H1 (cell line): ENCODE data around the gene ROBO2. TPM values are rescaled to one million over a fixed set of nuclear protein-coding genes. Genes with fewer than 3 reads are reported as not detected.

Experiments
- CTCF ChIA-PET: fragments of 300-600 bp; sonication (Branson Sonifier 250); formaldehyde crosslinking; loops from one replicate; lab custom pipeline; 2021; ENCODE audit not compliant: partially characterized antibody; lab: Charles Lee
- POLR2A ChIA-PET: fragments of 300-600 bp; sonication (Branson Sonifier 250); formaldehyde crosslinking; loops from one replicate; lab custom pipeline; 2021; ENCODE audit warnings: inconsistent platforms; ENCODE audit not compliant: partially characterized antibody; lab: Charles Lee
- DNase-seq, 2 experiments: peaks; one replicate each; pipeline versions ENCODE4 v3.0.0 to v3.0.0-alpha.2; 2010 to 2022; ENCODE audit warnings: low spot score in 2 of 2, low read depth in 1 of 2, mixed read lengths in 1 of 2
- FAIRE-seq: peaks from 2 replicates; lab custom pipeline; 2011; peaks lifted over from hg19 to GRCh38; lab: Jason Lieb, UNC
- H2AFZ ChIP-seq: 2 replicates; pipeline ENCODE4 v1.8.1; 2012; ENCODE audit warnings: low read length, inconsistent platforms
- H2AK5ac ChIP-seq: 2 replicates; pipeline ENCODE4 v1.6.1; 2013; ENCODE audit warnings: low read depth, low read length
- H2BK120ac ChIP-seq: replicated peaks from 2 replicates; pipeline ENCODE3; 2013; ENCODE audit warnings: low read depth, low read length, inconsistent platforms
- H2BK12ac ChIP-seq: 2 replicates; pipeline ENCODE4 v1.6.1; 2013; ENCODE audit warnings: low read depth, low read length
- H2BK15ac ChIP-seq: 2 replicates; pipeline ENCODE4 v1.6.1; 2013; ENCODE audit warnings: low read length
- H2BK20ac ChIP-seq: 2 replicates; pipeline ENCODE4 v1.6.1; 2013; ENCODE audit warnings: low read length
- H2BK5ac ChIP-seq: 2 replicates; pipeline ENCODE4 v1.6.1; 2013; ENCODE audit warnings: low read depth, low read length
- H3K14ac ChIP-seq: 2 replicates; pipeline ENCODE4 v1.6.1; 2013; ENCODE audit warnings: inconsistent platforms; ENCODE audit not compliant: insufficient read length
- H3K18ac ChIP-seq: 2 replicates; pipeline ENCODE4 v1.6.1; 2013; ENCODE audit warnings: low read length; ENCODE audit errors: extremely low read depth
- H3K23ac ChIP-seq: 2 replicates; pipeline ENCODE4 v1.6.1; 2013; ENCODE audit warnings: inconsistent platforms; ENCODE audit not compliant: insufficient read length
- H3K23me2 ChIP-seq: 2 replicates; pipeline ENCODE4 v1.6.1; 2013; ENCODE audit warnings: low read depth, low read length
- H3K27ac ChIP-seq: 2 replicates; pipeline ENCODE4 v1.6.1; 2011; ENCODE audit warnings: low read depth, low read length, inconsistent platforms
- H3K27me3 ChIP-seq, 4 experiments: replicated peaks in 1 of 4; 1 replicate in 1 of 4; 2 replicates in 3 of 4; pipeline versions ENCODE4 v1.6.1 to v1.8.1; 2011 to 2013; ENCODE audit warnings: low read length in 3 of 4, mild to moderate bottlenecking in 3 of 4, inconsistent platforms in 2 of 4, mixed read lengths in 2 of 4, moderate library complexity in 1 of 4; ENCODE audit not compliant: control insufficient read depth in 3 of 4, insufficient read depth in 3 of 4; ENCODE audit errors: extremely low read depth in 1 of 4
- H3K36me3 ChIP-seq, 4 experiments: 2 replicates each; pipeline versions ENCODE4 v1.6.1 to v1.8.1; 2011 to 2013; ENCODE audit warnings: mild to moderate bottlenecking in 4 of 4, low read length in 3 of 4, moderate library complexity in 2 of 4, control low read depth in 1 of 4, inconsistent platforms in 1 of 4; ENCODE audit not compliant: insufficient read depth in 4 of 4, control insufficient read depth in 2 of 4
- H3K4ac ChIP-seq: replicated peaks from 2 replicates; pipeline ENCODE3; 2013; ENCODE audit warnings: low read length, low read depth, mixed read lengths, inconsistent platforms; ENCODE audit not compliant: insufficient read length
- H3K4me1 ChIP-seq, 4 experiments: replicated peaks in 1 of 4; 1 replicate in 1 of 4; 2 replicates in 3 of 4; pipeline versions ENCODE4 v1.6.1 to v1.8.1; 2011 to 2013; ENCODE audit warnings: low read length in 3 of 4, inconsistent platforms in 2 of 4, mixed read lengths in 1 of 4; ENCODE audit not compliant: insufficient read depth in 4 of 4, control insufficient read depth in 3 of 4
- H3K4me2 ChIP-seq, 2 experiments: 2 replicates each; pipeline versions ENCODE4 v1.6.1 to v1.8.1; 2011 to 2013; ENCODE audit warnings: low read depth in 2 of 2, low read length in 2 of 2, control low read depth in 1 of 2, inconsistent platforms in 1 of 2, mild to moderate bottlenecking in 1 of 2; ENCODE audit not compliant: insufficient read depth in 1 of 2
- H3K4me3 ChIP-seq, 4 experiments: fragments of 200-600, 300-600 bp in 1 of 4; sonication (generic), shearing (Covaris generic), sonication (Bioruptor Twin) in 1 of 4; 2 replicates each; pipeline versions ENCODE4 v1.5.1 to v1.8.1; 2011 to 2016; ENCODE audit warnings: low read length in 4 of 4, low read depth in 3 of 4, control low read depth in 2 of 4, inconsistent platforms in 2 of 4, mild to moderate bottlenecking in 2 of 4, mixed read lengths in 1 of 4, moderate library complexity in 1 of 4; ENCODE audit not compliant: insufficient read depth in 2 of 4; ENCODE audit errors: extremely low read depth in 1 of 4
- H3K56ac ChIP-seq: replicated peaks from 2 replicates; pipeline ENCODE3; 2013; ENCODE audit warnings: low read depth, mild to moderate bottlenecking, mixed read lengths, low read length, inconsistent platforms; ENCODE audit not compliant: insufficient read length
- H3K79me1 ChIP-seq: 2 replicates; pipeline ENCODE4 v1.6.1; 2013; ENCODE audit warnings: low read depth, low read length, control low read depth
- H3K79me2 ChIP-seq, 2 experiments: 2 replicates each; pipeline versions ENCODE4 v1.6.1 to v1.8.1; 2012 to 2013; ENCODE audit warnings: low read length in 2 of 2, mild to moderate bottlenecking in 2 of 2, inconsistent platforms in 1 of 2; ENCODE audit not compliant: insufficient read depth in 2 of 2, control insufficient read depth in 1 of 2
- H3K9ac ChIP-seq, 4 experiments: replicated peaks in 1 of 4; 1 replicate in 1 of 4; 2 replicates in 3 of 4; pipeline versions ENCODE4 v1.6.1 to v1.8.1; 2011 to 2013; ENCODE audit warnings: low read depth in 3 of 4, low read length in 3 of 4, control low read depth in 2 of 4, mild to moderate bottlenecking in 2 of 4, moderate library complexity in 2 of 4, inconsistent platforms in 1 of 4; ENCODE audit errors: extremely low read depth in 1 of 4
- H3K9me3 ChIP-seq, 2 experiments: 2 replicates each; pipeline versions ENCODE4 v1.6.1 to v1.8.1; 2012 to 2013; ENCODE audit warnings: mild to moderate bottlenecking in 2 of 2, moderate library complexity in 2 of 2, control low read depth in 1 of 2, inconsistent platforms in 1 of 2, low read depth in 1 of 2, low read length in 1 of 2, mixed read lengths in 1 of 2; ENCODE audit not compliant: insufficient read depth in 2 of 2
- H4K20me1 ChIP-seq, 2 experiments: replicated peaks in 1 of 2; 2 replicates each; pipeline versions ENCODE3 to v1.8.1; 2011 to 2013; ENCODE audit warnings: inconsistent platforms in 2 of 2, low read length in 2 of 2, mild to moderate bottlenecking in 1 of 2; ENCODE audit not compliant: insufficient read depth in 2 of 2, control insufficient read depth in 1 of 2
- H4K5ac ChIP-seq: 2 replicates; pipeline ENCODE4 v1.6.1; 2013; ENCODE audit warnings: low read length, low read depth, mixed read lengths, inconsistent platforms; ENCODE audit not compliant: insufficient read length
- H4K8ac ChIP-seq: 2 replicates; pipeline ENCODE4 v1.8.0; 2013; ENCODE audit warnings: mild to moderate bottlenecking, moderate library complexity, low read length, inconsistent platforms; ENCODE audit not compliant: insufficient read depth; ENCODE audit errors: extremely low read depth
- H4K91ac ChIP-seq: replicated peaks from 2 replicates; pipeline ENCODE3; 2013; ENCODE audit warnings: low read length, mixed read lengths, inconsistent platforms; ENCODE audit not compliant: insufficient read length
- ATF3 ChIP-seq: IDR thresholded peaks from 2 replicates; pipeline ENCODE4 v1.6.1; 2011; ENCODE audit warnings: low read depth, mild to moderate bottlenecking, low read length; ENCODE audit not compliant: insufficient read depth
- CBX8 ChIP-seq: fragments of 300-800, 300-1000 bp; sonication (generic); IDR thresholded peaks from 2 replicates; pipeline ENCODE4 v1.7.1; 2016; ENCODE audit warnings: low read depth, low read length, borderline replicate concordance
- E2F6 ChIP-seq: IDR thresholded peaks from 2 replicates; pipeline ENCODE4 v1.6.1; 2012; ENCODE audit warnings: inconsistent platforms
- KDM1A ChIP-seq: fragments of 200-600, 300-600 bp; sonication (generic); IDR thresholded peaks from 2 replicates; pipeline ENCODE4 v1.7.1; 2016; ENCODE audit warnings: mild to moderate bottlenecking, low read length, borderline replicate concordance
- MAX ChIP-seq: IDR thresholded peaks from 2 replicates; pipeline ENCODE4 v1.6.1; 2012; ENCODE audit warnings: inconsistent platforms
- RNF2 ChIP-seq: fragments of 200-900, 300-1000 bp; sonication (generic); IDR thresholded peaks from 2 replicates; pipeline ENCODE4 v1.7.1; 2016; ENCODE audit warnings: borderline replicate concordance, low read depth, mild to moderate bottlenecking, antibody characterized with exemption, low read length; ENCODE audit not compliant: poor library complexity, severe bottlenecking; ENCODE audit errors: missing control alignments
- SAP30 ChIP-seq: fragments of 300-600 bp; sonication (generic); IDR thresholded peaks from 2 replicates; pipeline ENCODE4 v1.7.1; 2012; ENCODE audit warnings: low read length, moderate library complexity, mild to moderate bottlenecking, inconsistent platforms; ENCODE audit not compliant: insufficient read depth, insufficient replicate concordance
- SIN3A ChIP-seq, 2 experiments: IDR thresholded peaks in 1 of 2; conservative IDR thresholded peaks in 1 of 2; 2 replicates each; pipeline ENCODE4 v1.6.1; 2011 to 2012; ENCODE audit warnings: low read length in 2 of 2, improper control_type of control experiment in 1 of 2, low read depth in 1 of 2, mild to moderate bottlenecking in 1 of 2
- SUZ12 ChIP-seq: fragments of 200-600 bp; sonication (generic); IDR thresholded peaks from 2 replicates; pipeline ENCODE4 v1.6.1; 2012; ENCODE audit warnings: mild to moderate bottlenecking, inconsistent platforms, low read length, moderate library complexity, mixed read lengths
- TBP ChIP-seq: IDR thresholded peaks from 2 replicates; pipeline ENCODE4 v1.6.1; 2011; ENCODE audit warnings: low read depth, low read length, improper control_type of control experiment
- WGBS, 2 experiments: shearing (Covaris generic) in 1 of 2; methylation state at CpG; one replicate each; pipeline versions ENCODE4 v1.1.6 to v1.1.7; 2013 to 2015; ENCODE audit warnings: low lambda C conversion rate in 2 of 2, mixed read lengths in 2 of 2, inconsistent platforms in 1 of 2, low coverage in 1 of 2, missing lambda C conversion rate in 1 of 2; ENCODE audit not compliant: insufficient replicate concordance in 2 of 2, insufficient coverage in 1 of 2, insufficient read length in 1 of 2; ENCODE audit errors: extremely low coverage in 1 of 2, missing lambda C conversion rate in 1 of 2; 5-methylcytosine and 5-hydroxymethylcytosine counted together
- polyA plus RNA-seq, 7 experiments: library from polyadenylated mRNA; depleted of rRNA in 3 of 7; stranded (reverse) in 5 of 7; unstranded in 2 of 7; fragments of >200 nt in 5 of 7; fragments of 200-250 nt in 2 of 7; gene quantifications; 1 replicate in 5 of 7; 2 replicates in 1 of 7; 4 replicates in 1 of 7; pipeline versions ENCODE4 v1.2.1 to v1.2.3, GENCODE V29; 2011 to 2013; ENCODE audit warnings: missing spikeins in 2 of 7, mixed read lengths in 2 of 7
- total RNA-seq: library from RNA; stranded (reverse); fragmentation: NEBNext Ultra II Directional; extraction: Animal tissue kit (Norgen Biotek cat#: 25700); gene quantifications from 2 replicates; pipeline ENCODE4 v1.2.1, GENCODE V29; 2021

ROBO2 gene
- total and polyA plus RNA-seq, 2 of the 8 experiments (the other 6 are each of a cell fraction or from before 2014, with no cell fraction given), result 1.5 to 2.9 TPM

GRCh38 chr3:77001062-77001701 lies 38.7 kb upstream of the ROBO2 start:
- no peak overlapping the region for H3K23ac ChIP-seq
- ChIA-PET POLR2A (no interaction called here), CTCF (interaction anchor here (0.6 to 1.0 kb wide), 2 partner anchors 325 to 416 kb away, joined by 3 to 4 read pairs; no protein-coding TSS in a partner anchor)
- H4K91ac ChIP-seq, result no peak overlapping the region
- no peak overlapping the region for H3K9ac ChIP-seq
- H3K9me3 ChIP-seq, result no peaks in the 10 kb centered on the region
- FAIRE-seq (no peak), DNase-seq (no peak)
- no peak overlapping the region for H4K8ac ChIP-seq
- no peaks in the 10 kb centered on the region for H3K79me1 ChIP-seq
- H3K36me3 ChIP-seq, result no peaks in the 10 kb centered on the region; a peak in 1 of 8 replicates
- no peaks in the 10 kb centered on the region for H3K4me1 ChIP-seq
- no peaks in the 10 kb centered on the region for H4K20me1 ChIP-seq
- H3K27ac ChIP-seq, result no peak overlapping the region
- H2AK5ac ChIP-seq, result no peak overlapping the region
- H3K18ac ChIP-seq, result no peak overlapping the region
- H2AFZ ChIP-seq, result no peak overlapping the region; the same call in 1 of the 2 replicates
- no peak overlapping the region for H3K56ac ChIP-seq
- no peak overlapping the region for H3K4me2 ChIP-seq
- whole genome bisulfite sequencing, 2 experiments, result 91% methylated on average over 5 of the region's 5 CpGs; no CpG with 5 or more reads in 1 of the 2 experiments
- H3K79me2 ChIP-seq, result no peaks in the 10 kb centered on the region
- H2BK12ac ChIP-seq, result no peak overlapping the region
- H3K4ac ChIP-seq, result no peak overlapping the region
- no peak overlapping the region for H2BK15ac ChIP-seq
- H2BK120ac ChIP-seq, result no peak overlapping the region
- no peaks in the 10 kb centered on the region for H3K23me2 ChIP-seq
- H3K14ac ChIP-seq, result no peak overlapping the region
- H3K4me3 ChIP-seq, result no peak overlapping the region
- H2BK5ac ChIP-seq, result no peak overlapping the region
- no peaks in the 10 kb centered on the region for H3K27me3 ChIP-seq
- no peak overlapping the region for H2BK20ac ChIP-seq
- H4K5ac ChIP-seq, result no peak overlapping the region
- TF ChIP-seq E2F6 (no peak), SIN3A (conservative IDR thresholded peaks at IDR 0.05 in 1 of 2, IDR thresholded peaks at IDR 0.05 in 1 of 2; ENCODE audit: low read depth in 1 of 2, low read length in 2 of 2) (no peak), RNF2 (no peak), MAX (no peak), SAP30 (no peak), TBP (no peak), KDM1A (no peak), ATF3 (no peak), SUZ12 (no peak), CBX8 (no peak)
